ENCODE measurements around the gene SLC13A3.

Gene SLC13A3

DNA sequence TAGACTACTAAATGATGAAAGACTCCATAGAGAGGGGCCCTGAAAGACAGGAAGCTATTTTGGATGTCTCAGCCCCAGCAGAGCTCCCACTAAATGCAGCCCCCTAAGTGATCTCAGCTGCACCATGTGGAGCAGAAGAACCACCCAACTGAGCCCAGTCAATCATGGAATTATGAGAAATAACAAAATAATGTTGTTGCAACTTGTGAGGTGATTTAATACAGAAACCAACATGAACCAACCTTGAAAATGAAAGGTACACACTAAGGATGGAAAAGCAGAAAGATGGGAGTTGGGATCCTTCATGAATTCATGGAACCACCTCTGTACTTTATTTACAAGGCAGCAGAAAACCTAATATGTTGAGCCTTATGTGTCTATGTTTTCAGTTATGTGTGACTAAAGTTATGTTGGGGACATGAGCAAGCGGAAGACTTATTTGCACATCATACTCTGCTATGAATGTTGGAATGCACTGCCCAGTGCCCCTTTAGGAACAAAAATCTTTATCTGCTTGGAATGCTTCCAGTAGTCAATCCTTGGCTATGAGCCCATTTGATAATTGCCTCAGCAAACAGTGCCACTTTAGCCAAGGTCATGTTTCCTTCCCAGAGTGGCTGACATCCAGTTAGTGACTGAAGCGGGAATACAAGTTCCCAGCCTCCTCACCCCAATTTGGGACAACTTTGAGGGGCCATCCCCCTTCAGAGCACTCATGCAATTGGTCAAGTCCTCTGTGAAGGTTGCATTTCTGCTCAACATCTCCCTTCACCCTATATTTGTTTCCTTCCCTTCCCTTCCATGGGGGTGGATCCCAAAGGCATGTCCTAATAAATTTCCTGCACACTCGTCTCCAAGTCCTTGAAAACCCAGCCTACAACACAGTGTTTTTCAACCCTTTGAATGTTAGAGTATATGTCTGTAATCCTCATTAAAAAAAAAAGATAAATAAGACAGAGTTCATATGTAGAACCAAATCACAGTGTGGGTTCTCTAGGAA lies 19.6 kb upstream of the SLC13A3 start:
- Histone ChIP-seq H3K4me3 (ENCODE audit: insufficient read depth, low read depth, low read length) (no peak overlapping the region), H3K9me3 (ENCODE audit: control insufficient read depth, low read length) (no peaks in the 10 kb centered on the region)
- 84 to 97% methylated on average over 2 to 3 of the region's 3 CpGs for WGBS, 2 experiments

DNA sequence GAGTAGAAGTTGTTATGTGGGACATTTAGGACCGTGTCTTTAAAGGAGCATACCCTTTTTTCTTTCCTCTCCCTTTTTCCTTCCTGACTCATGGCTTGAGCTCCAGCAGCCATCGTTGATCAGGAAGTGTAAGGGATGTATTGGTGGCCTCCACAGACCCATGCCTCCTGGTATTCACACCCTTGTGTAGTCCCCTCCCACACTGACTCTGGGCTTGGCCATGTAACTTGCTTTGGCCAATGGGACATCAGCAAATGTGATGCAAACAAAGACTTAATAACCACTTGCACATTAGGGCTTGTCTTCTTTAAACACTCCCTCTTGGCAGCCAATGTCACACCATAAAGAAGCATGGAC lies 18.9 kb upstream of the SLC13A3 start:
- 95% methylated on average over 2 of the region's 2 CpGs for WGBS, 2 experiments
- Histone ChIP-seq H3K27ac (ENCODE audit: insufficient read depth, low read depth, low read length, poor library complexity, severe bottlenecking) (no peak overlapping the region), H3K9me3 (ENCODE audit: control insufficient read depth, low read length) (no peaks in the 10 kb centered on the region), H3K27me3 (ENCODE audit: control insufficient read depth, insufficient read depth, low read length, poor library complexity, severe bottlenecking) (no peaks in the 10 kb centered on the region), H3K4me1 (ENCODE audit: control insufficient read depth, insufficient read depth, low read length) (peaks cover 4% of the 10 kb centered on the region), H3K4me3 (ENCODE audit: insufficient read depth, low read depth, low read length) (no peak overlapping the region), H3K36me3 (ENCODE audit: control insufficient read depth, insufficient read depth, low read length) (no peaks in the 10 kb centered on the region)

More for the DNA sequence above, 19.6 kb upstream of the SLC13A3 start:
- no peaks in the 10 kb centered on the region for H3K27me3 ChIP-seq (ENCODE audit: control insufficient read depth, insufficient read depth, low read length, poor library complexity, severe bottlenecking)
- H3K4me1 ChIP-seq (ENCODE audit: control insufficient read depth, insufficient read depth, low read length) = peaks cover 4% of the 10 kb centered on the region
- no peaks in the 10 kb centered on the region for H3K36me3 ChIP-seq (ENCODE audit: control insufficient read depth, insufficient read depth, low read length)
- no peak overlapping the region for H3K27ac ChIP-seq (ENCODE audit: insufficient read depth, low read depth, low read length, poor library complexity, severe bottlenecking)

GRCh38 chr20:46666818-46667515 lies 15.7 kb upstream of the SLC13A3 start:
- H3K27ac ChIP-seq (ENCODE audit: insufficient read depth, low read depth, low read length, poor library complexity, severe bottlenecking) = no peak overlapping the region
- H3K27me3 ChIP-seq (ENCODE audit: control insufficient read depth, insufficient read depth, low read length, poor library complexity, severe bottlenecking) = no peaks in the 10 kb centered on the region
- H3K4me3 ChIP-seq (ENCODE audit: insufficient read depth, low read depth, low read length) = no peak overlapping the region
- no peaks in the 10 kb centered on the region for H3K9me3 ChIP-seq (ENCODE audit: control insufficient read depth, low read length)
- H3K4me1 ChIP-seq (ENCODE audit: control insufficient read depth, insufficient read depth, low read length) = no peaks in the 10 kb centered on the region
- 95 to 96% methylated on average over 6 of the region's 6 CpGs for WGBS, 2 experiments
- H3K36me3 ChIP-seq (ENCODE audit: control insufficient read depth, insufficient read depth, low read length) = no peaks in the 10 kb centered on the region

DNA sequence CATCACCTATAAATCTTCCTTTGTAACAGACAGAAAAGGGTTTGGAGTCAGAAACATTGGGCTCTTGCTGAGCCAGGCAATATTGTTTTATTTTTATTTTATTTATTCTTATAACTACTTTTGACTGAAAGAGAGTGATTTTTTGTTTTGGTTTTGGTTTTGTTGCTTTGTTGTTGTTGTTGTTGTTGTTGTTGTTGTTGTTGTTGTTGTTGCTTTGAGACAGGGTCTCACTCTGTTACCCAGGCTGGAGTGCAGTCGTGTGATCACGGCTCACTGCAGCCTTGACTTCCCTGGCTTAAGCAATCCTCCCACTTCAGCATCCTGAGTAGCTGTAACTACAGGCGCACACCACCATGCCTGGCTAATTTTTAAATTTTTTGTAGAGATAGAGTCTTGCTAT lies 15.0 kb upstream of the SLC13A3 start:
- no peaks in the 10 kb centered on the region for H3K4me1 ChIP-seq (ENCODE audit: control insufficient read depth, insufficient read depth, low read length)
- H3K9me3 ChIP-seq (ENCODE audit: control insufficient read depth, low read length) = no peaks in the 10 kb centered on the region
- no peaks in the 10 kb centered on the region for H3K27me3 ChIP-seq (ENCODE audit: control insufficient read depth, insufficient read depth, low read length, poor library complexity, severe bottlenecking)
- WGBS, 2 experiments = 73 to 97% methylated on average over 3 of the region's 3 CpGs
- H3K4me3 ChIP-seq (ENCODE audit: insufficient read depth, low read depth, low read length) = no peak overlapping the region
- no peaks in the 10 kb centered on the region for H3K36me3 ChIP-seq (ENCODE audit: control insufficient read depth, insufficient read depth, low read length)
- H3K27ac ChIP-seq (ENCODE audit: insufficient read depth, low read depth, low read length, poor library complexity, severe bottlenecking) = no peak overlapping the region

DNA sequence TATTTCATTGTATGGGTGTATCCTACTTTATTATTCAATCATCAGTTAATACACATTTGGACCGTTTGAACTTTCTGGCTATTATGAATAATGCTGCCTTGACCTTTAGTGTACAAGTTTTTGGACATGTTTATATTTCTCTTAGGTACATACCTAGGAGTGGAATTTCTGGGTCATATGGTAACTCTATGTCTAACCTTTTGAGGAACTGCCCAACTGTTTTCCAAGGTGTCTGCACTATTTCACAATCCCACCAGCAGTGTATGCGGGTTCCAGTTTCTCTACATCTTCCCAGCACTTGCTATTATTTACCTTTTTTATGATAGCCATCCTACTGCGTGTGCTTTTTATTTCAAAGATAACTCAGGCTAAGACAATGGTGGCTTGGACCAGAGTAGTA lies 14.3 kb upstream of the SLC13A3 start:
- Histone ChIP-seq H3K4me3 (ENCODE audit: insufficient read depth, low read depth, low read length) (no peak overlapping the region), H3K4me1 (ENCODE audit: control insufficient read depth, insufficient read depth, low read length) (no peaks in the 10 kb centered on the region), H3K27me3 (ENCODE audit: control insufficient read depth, insufficient read depth, low read length, poor library complexity, severe bottlenecking) (no peaks in the 10 kb centered on the region), H3K9me3 (ENCODE audit: control insufficient read depth, low read length) (no peaks in the 10 kb centered on the region), H3K36me3 (ENCODE audit: control insufficient read depth, insufficient read depth, low read length) (no peaks in the 10 kb centered on the region), H3K27ac (ENCODE audit: insufficient read depth, low read depth, low read length, poor library complexity, severe bottlenecking) (no peak overlapping the region)
- WGBS, 2 experiments = 92 to 95% methylated on average over 2 to 3 of the region's 3 CpGs

DNA sequence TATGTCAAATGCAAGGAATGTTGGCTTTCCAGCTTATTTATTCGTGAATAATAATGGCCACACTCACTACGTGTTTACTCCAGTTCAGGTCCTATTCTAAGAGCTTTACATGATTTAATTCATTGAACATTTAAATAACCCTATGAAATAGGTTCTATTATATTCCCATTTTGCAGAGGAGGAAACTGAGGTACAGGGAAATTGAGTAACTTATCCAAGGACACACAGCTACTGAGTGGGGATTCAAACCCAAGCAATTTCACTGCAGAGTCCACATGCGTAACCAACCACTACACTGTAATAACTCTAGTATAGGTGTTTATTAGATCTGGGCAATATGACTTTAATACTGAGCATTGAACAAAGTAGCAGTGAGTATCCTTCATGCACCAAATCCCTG lies 12.3 kb upstream of the SLC13A3 start:
- no peak overlapping the region for H3K27ac ChIP-seq (ENCODE audit: insufficient read depth, low read depth, low read length, poor library complexity, severe bottlenecking)
- H3K4me1 ChIP-seq (ENCODE audit: control insufficient read depth, insufficient read depth, low read length) = no peaks in the 10 kb centered on the region
- 93 to 97% methylated on average over 3 of the region's 3 CpGs for WGBS, 2 experiments

DNA sequence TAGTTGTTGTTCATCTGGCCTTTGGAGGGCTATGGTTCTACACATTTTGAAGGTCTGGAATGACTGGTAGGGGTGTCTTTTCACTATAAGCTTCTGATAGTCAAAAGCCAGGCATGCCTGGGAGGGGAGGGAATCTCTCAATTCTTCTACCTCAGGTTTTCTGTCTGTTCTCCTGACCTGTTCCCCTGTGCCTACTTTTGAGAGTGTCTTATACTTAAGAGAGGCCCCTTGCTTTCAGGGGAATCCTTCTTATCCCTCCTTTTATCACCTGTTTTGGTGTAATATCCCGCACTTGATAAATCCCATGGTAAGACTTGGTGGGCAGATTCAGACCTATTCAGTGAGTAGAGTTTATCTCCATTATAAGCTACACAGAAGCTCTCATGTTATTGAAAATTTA lies 10.4 kb upstream of the SLC13A3 start:
- no peak overlapping the region for H3K27ac ChIP-seq (ENCODE audit: insufficient read depth, low read depth, low read length, poor library complexity, severe bottlenecking)
- no peaks in the 10 kb centered on the region for H3K4me1 ChIP-seq (ENCODE audit: control insufficient read depth, insufficient read depth, low read length)
- no peak overlapping the region for H3K4me3 ChIP-seq (ENCODE audit: insufficient read depth, low read depth, low read length)
- H3K9me3 ChIP-seq (ENCODE audit: control insufficient read depth, low read length) = no peaks in the 10 kb centered on the region
- WGBS, 2 experiments = 100% methylated on average over 1 of the region's 1 CpG
- no peaks in the 10 kb centered on the region for H3K27me3 ChIP-seq (ENCODE audit: control insufficient read depth, insufficient read depth, low read length, poor library complexity, severe bottlenecking)
- no peaks in the 10 kb centered on the region for H3K36me3 ChIP-seq (ENCODE audit: control insufficient read depth, insufficient read depth, low read length)

More for the DNA sequence above, 12.3 kb upstream of the SLC13A3 start:
- H3K36me3 ChIP-seq (ENCODE audit: control insufficient read depth, insufficient read depth, low read length) = no peaks in the 10 kb centered on the region
- no peak overlapping the region for H3K4me3 ChIP-seq (ENCODE audit: insufficient read depth, low read depth, low read length)
- H3K27me3 ChIP-seq (ENCODE audit: control insufficient read depth, insufficient read depth, low read length, poor library complexity, severe bottlenecking) = no peaks in the 10 kb centered on the region
- H3K9me3 ChIP-seq (ENCODE audit: control insufficient read depth, low read length) = no peaks in the 10 kb centered on the region

GRCh38 chr20:46660487-46660886 lies 9.2 kb upstream of the SLC13A3 start:
- H3K4me1 ChIP-seq (ENCODE audit: control insufficient read depth, insufficient read depth, low read length) = no peaks in the 10 kb centered on the region
- H3K36me3 ChIP-seq (ENCODE audit: control insufficient read depth, insufficient read depth, low read length) = no peaks in the 10 kb centered on the region
- no peak overlapping the region for H3K4me3 ChIP-seq (ENCODE audit: insufficient read depth, low read depth, low read length)
- no peak overlapping the region for H3K27ac ChIP-seq (ENCODE audit: insufficient read depth, low read depth, low read length, poor library complexity, severe bottlenecking)
- no peaks in the 10 kb centered on the region for H3K27me3 ChIP-seq (ENCODE audit: control insufficient read depth, insufficient read depth, low read length, poor library complexity, severe bottlenecking)
- WGBS, 2 experiments = 92 to 96% methylated on average over 4 of the region's 4 CpGs
- no peaks in the 10 kb centered on the region for H3K9me3 ChIP-seq (ENCODE audit: control insufficient read depth, low read length)

DNA sequence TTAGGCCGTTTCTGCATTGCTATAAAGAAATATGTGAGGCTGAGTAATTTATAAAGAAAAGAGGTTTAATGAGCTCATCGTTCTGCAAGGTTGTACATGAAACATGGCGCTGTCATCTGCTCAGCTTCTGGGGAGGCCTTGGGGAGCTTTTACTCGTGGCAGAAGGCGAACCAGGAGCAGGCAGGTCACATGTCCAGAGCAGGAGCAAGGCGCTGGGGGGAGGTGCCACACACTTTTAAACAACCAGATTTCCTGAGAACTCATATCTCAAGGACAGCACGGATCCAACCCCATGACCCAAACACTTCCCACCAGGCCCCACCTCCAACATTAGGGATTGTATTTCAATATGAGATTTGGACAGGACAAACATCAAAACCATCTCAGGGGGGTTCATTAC lies 6.4 kb upstream of the SLC13A3 start:
- WGBS, 2 experiments = 88 to 94% methylated on average over 7 of the region's 7 CpGs
- H3K4me3 ChIP-seq (ENCODE audit: insufficient read depth, low read depth, low read length) = no peak overlapping the region
- H3K36me3 ChIP-seq (ENCODE audit: control insufficient read depth, insufficient read depth, low read length) = no peaks in the 10 kb centered on the region
- no peaks in the 10 kb centered on the region for H3K9me3 ChIP-seq (ENCODE audit: control insufficient read depth, low read length)
- H3K27me3 ChIP-seq (ENCODE audit: control insufficient read depth, insufficient read depth, low read length, poor library complexity, severe bottlenecking) = no peaks in the 10 kb centered on the region
- H3K27ac ChIP-seq (ENCODE audit: insufficient read depth, low read depth, low read length, poor library complexity, severe bottlenecking) = no peak overlapping the region
- no peaks in the 10 kb centered on the region for H3K4me1 ChIP-seq (ENCODE audit: control insufficient read depth, insufficient read depth, low read length)

DNA sequence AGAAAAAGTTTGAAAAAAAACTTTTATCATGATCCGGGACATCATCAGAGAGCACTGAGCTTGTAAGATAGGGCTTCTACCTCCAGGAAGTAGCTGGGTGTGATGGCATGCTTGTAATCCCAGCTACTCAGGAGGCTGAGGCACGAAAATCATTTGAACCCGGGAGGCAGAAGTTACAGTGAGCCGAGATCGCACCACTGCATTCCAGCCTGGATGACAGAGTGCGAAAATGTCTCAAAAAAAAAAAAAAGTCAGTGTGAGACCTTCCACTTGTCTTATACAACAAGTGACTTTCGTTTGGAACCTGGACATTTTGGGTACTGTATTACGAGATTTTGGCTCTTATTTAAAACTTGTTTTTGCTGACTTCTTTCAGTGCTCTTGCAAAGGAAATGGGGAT lies 5.9 kb upstream of the SLC13A3 start:
- Histone ChIP-seq H3K4me1 (ENCODE audit: control insufficient read depth, insufficient read depth, low read length) (no peaks in the 10 kb centered on the region), H3K27ac (ENCODE audit: insufficient read depth, low read depth, low read length, poor library complexity, severe bottlenecking) (no peak overlapping the region), H3K9me3 (ENCODE audit: control insufficient read depth, low read length) (no peaks in the 10 kb centered on the region), H3K36me3 (ENCODE audit: control insufficient read depth, insufficient read depth, low read length) (no peaks in the 10 kb centered on the region), H3K4me3 (ENCODE audit: insufficient read depth, low read depth, low read length) (no peak overlapping the region), H3K27me3 (ENCODE audit: control insufficient read depth, insufficient read depth, low read length, poor library complexity, severe bottlenecking) (no peaks in the 10 kb centered on the region)
- 90 to 91% methylated on average over 8 of the region's 8 CpGs for WGBS, 2 experiments
